ENCODE measurements around the gene KREMEN2. TPM values are rescaled to one million over a fixed set of nuclear protein-coding genes. Genes with fewer than 3 reads are reported as not detected.

The KREMEN2 gene
- total and polyA plus RNA-seq, 2 of the 4 experiments (the other 2 are of a cell fraction), result 0.03 TPM; not detected in 1

- TF ChIP-seq MXI1 (IDR thresholded peaks at IDR 0.05; ENCODE audit: borderline replicate concordance, low read depth, low read length), result no peak
These were observed 43.2 kb downstream of the KREMEN2 start (continued) for GRCh38 chr16:3007059-3007956.

GRCh38 chr16:3007957-3008689, 44.0 kb downstream of the KREMEN2 start:
- Histone ChIP-seq H3K79me1 (ENCODE audit: low read depth in 1 of 2, low read length in 2 of 2) (no peaks in the 10 kb centered on the region), H3K14ac (replicated peaks; ENCODE audit: low read depth, low read length) (no peak overlapping the region), H2AFZ (replicated peaks; ENCODE audit: low read length, poor library complexity) (no peak overlapping the region), H4K91ac (ENCODE audit: insufficient read depth, low read depth, low read length) (no peak overlapping the region), H3K4me3 (ENCODE audit: insufficient read depth, low read depth, low read length) (no peak overlapping the region), H3K36me3 (ENCODE audit: control insufficient read depth, insufficient read depth, low read length) (no peaks in the 10 kb centered on the region), H3K4me1 (ENCODE audit: control insufficient read depth, insufficient read depth, low read length) (peaks cover 3% of the 10 kb centered on the region; the same call in 1 of the 2 replicates), H4K20me1 (ENCODE audit: insufficient read depth, low read length) (no peaks in the 10 kb centered on the region), H3K9me1 (ENCODE audit: insufficient read depth, low read length) (no peaks in the 10 kb centered on the region), H3K23ac (ENCODE audit: low read depth, low read length) (no peak overlapping the region), H4K8ac (ENCODE audit: low read depth in 2 of 2, low read length in 2 of 2) (no peak overlapping the region), H2BK15ac (ENCODE audit: low read depth, low read length) (no peak overlapping the region; the same call in 2 of the 3 replicates), H4K5ac (ENCODE audit: low read depth, low read length) (no peak overlapping the region), H2AK9ac (replicated peaks; ENCODE audit: low read depth, low read length, poor library complexity) (no peak overlapping the region), H2BK20ac (ENCODE audit: low read depth, low read length) (no peak overlapping the region), H3K56ac (ENCODE audit: extremely low read depth, insufficient read depth, low read length) (no peak overlapping the region), H3K4me2 (ENCODE audit: low read depth, low read length) (no peak overlapping the region), H3K4ac (ENCODE audit: low read depth, low read length) (no peak overlapping the region), H2BK5ac (ENCODE audit: low read depth, low read length, poor library complexity, severe bottlenecking) (no peak overlapping the region), H3K27ac (ENCODE audit: insufficient read depth, low read length) (no peak overlapping the region), H3K9ac (ENCODE audit: low read depth, low read length) (no peak overlapping the region), H3K27me3 (ENCODE audit: control insufficient read depth, insufficient read depth, low read length) (peaks cover 38% of the 10 kb centered on the region), H2AK5ac (ENCODE audit: low read depth, low read length) (peak overlapping the region; percentile 24; the same call in 1 of the 2 replicates), H3K9me3 (ENCODE audit: control insufficient read depth, insufficient read depth, low read length) (no peaks in the 10 kb centered on the region), H2BK120ac (ENCODE audit: low read depth, low read length) (no peak overlapping the region), H3K18ac (ENCODE audit: low read depth, low read length) (no peak overlapping the region)
- dilution Hi-C loops (cut with HindIII; ENCODE audit: low sequenced_read_pairs, unreplicated experiment) (no loop called here), intact Hi-C loops (cut with micrococcal nuclease) (no loop called here), in situ Hi-C loops (cut with MboI; ENCODE audit: low sequenced_read_pairs) (no loop called here)
- BruUV-seq (replicated peaks), result no TSS peak
- ChIA-PET CTCF (interaction anchor here (1.1 kb wide), 1 partner anchor 24 kb away, joined by 3 read pairs; no protein-coding TSS in a partner anchor), POLR2A (ENCODE audit: unreplicated experiment) (no interaction called here)
- DNase-seq (no peak), ATAC-seq (ENCODE audit: low read depth) (no peak)
- WGBS, 2 experiments (ENCODE audit: extremely low coverage in 2 of 2, insufficient read length in 1 of 2), result 67% methylated on average over 3 of the region's 17 CpGs; no CpG with 5 or more reads in 1 of the 2 experiments
- no peak for TF ChIP-seq POLR2A (IDR thresholded peaks at IDR 0.05; ENCODE audit: low read depth, low read length)
- TF ChIP-seq CTCF (conservative IDR thresholded peaks at IDR 0.05; ENCODE audit: low read depth, low read length), result no peak
- TF ChIP-seq BHLHE40 (IDR thresholded peaks at IDR 0.05; ENCODE audit: low read depth, low read length), result no peak
- TF ChIP-seq RCOR1 (IDR thresholded peaks at IDR 0.05; ENCODE audit: insufficient replicate concordance, low read length), result no peak
- no peak for TF ChIP-seq SMC3 (IDR thresholded peaks at IDR 0.05; ENCODE audit: low read depth, low read length)
- no peak for TF ChIP-seq MAZ (IDR thresholded peaks at IDR 0.05; ENCODE audit: borderline replicate concordance, low read depth, low read length)
- no peak for TF ChIP-seq CHD1 (IDR thresholded peaks at IDR 0.05; ENCODE audit: low read depth, low read length)
- TF ChIP-seq CEBPB (IDR thresholded peaks at IDR 0.05; ENCODE audit: low read depth, low read length), result no peak
- no peak for TF ChIP-seq ELK1 (IDR thresholded peaks at IDR 0.05; ENCODE audit: borderline replicate concordance, low read depth, low read length)
- TF ChIP-seq MAFK (IDR thresholded peaks at IDR 0.05; ENCODE audit: low read depth, low read length), result no peak
- TF ChIP-seq RAD21 (IDR thresholded peaks at IDR 0.05; ENCODE audit: low read length), result no peak
